ENCODE measurements around the gene TGFBI.

TGFBI gene

DNA sequence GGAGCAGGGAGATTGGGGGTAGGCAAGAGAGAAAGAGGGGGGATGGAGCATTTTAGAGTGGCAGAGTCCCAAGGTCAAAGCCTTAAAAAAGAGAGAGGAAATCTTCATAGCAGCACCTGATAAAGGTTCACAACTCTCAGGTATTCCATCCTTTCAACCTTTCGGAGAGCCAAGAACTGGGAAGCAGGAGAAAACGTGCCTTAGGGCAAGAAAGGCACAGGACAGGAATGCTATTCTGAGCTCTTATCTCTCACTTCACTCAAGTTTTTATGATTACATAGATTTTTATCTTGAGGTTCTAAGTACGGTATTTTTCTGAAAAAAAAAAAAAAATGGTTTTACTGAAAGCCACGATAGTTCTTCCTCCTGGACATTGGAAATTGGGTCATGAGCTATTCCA is 69.4 kb downstream of the TGFBI start:
- no peak for DNase-seq

DNA sequence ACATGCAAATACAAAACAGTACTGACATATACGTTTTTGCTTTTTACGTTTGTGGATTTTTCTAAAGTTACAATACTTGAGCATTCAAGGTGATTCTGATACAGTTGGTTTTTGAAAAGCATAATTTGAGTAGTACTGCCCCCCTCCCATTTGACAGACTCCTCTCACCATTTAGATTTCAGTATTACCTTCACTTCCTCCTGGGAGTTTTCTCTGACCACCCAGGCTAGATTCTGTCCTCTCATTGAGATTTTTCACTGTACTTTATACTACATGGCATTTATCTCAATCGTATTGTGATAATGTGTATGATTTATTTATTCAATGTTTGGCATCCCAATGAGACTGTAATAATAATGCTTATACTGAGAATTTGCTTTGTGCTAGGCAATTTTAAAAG is 71.1 kb downstream of the TGFBI start:
- no peak for DNase-seq

DNA sequence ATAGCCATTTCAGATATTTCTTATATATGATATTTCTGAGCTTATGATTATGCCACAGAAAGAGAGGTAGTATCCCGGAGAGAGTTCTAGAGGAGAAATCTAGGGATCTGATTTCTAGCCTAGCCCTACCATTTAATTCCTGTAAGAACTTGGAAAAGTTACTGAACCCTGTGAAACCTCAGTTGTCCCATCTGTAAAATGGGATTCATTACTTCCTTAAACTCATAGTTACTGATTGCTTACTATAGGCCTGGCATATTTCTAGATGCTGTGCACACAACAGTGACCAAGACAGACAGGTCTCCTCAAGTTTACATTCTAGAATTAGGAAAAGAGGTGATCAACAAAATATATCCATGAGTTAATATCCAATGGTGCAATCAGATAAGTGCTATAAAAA is 73.1 kb downstream of the TGFBI start:
- DNase-seq = no peak

DNA sequence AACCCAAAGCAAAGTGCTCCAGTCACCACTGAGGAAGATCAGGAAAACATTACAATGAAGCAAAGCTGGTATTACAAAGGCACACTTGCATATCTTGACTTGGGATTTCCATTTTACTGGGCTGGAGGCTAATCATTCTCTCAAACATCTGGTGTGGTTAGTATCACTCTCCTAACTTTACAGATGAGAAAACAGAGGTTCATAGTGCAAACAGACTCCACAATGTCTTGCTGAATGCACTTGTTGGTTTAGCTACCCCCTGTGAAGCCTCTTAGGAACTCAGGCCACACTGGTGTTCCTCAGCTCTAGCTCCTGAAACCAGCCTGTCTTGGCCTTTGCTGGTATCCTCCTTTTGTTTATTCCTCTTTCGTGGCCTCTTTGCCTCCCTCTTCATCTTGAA is 74.3 kb downstream of the TGFBI start:
- DNase-seq = no peak

DNA sequence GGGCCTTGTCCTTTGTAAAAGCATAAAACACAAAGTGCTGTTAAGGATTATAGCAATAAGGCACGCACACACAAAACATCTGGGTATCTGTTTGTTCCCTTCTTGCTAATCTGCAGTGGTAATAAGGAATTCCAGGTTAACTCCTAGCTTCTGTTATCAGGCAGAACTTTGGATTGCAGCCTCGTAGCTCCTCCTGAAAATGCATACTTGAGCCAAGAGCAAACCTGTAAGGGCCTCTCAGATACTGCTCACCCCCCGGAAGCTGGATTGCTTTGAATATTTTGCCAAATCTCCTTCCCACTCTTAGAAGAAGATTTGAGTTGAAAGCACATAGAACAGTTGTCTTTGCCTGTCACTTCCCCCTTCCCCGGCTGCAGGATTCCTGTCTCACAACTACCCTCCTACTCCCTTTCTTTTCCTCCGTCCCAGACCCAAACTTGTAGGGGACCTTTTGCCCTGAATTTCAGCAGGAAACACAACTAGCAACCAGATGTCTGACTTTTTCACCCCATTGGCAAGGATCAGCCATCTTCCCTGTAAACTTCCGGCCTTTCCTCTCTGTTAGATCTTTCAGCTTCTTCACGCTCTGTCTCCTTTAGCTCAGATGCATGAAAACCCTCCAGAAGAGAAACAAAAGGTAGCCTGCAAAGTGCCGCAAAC is 75.6 kb downstream of the TGFBI start:
- DNase-seq = no peak

DNA sequence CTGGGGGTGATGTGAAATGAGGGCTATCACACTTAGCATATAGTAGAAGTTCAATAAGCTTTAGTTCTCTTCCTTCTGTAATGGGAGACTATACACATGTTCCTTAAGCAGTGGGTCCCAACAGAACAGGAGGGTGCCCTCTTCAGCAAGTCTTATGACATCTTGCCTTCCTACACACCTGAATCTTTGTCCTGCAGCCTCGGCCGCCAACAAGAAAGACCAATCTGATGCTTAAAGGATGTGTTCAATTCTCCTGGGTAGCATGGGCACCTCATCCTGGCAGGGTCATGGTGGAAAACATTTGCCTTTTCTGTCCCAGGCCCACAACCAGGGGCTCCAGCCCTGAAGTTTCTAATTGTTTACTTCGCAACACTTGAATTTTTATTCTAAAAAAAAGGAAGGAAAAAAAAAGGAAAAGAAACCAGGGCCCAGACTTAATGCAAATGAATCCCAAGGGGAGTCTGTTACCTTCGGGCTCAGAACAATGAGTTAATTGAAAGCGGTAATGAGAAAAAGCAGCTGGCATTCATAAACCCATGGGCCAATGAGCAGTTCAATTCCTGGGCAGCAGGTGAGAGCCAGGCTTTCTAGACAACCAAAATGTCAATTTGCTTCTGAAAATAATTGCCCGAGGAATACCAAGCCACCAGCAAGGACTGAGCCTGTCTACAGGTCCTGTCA is 77.7 kb downstream of the TGFBI start:
- no peak for DNase-seq

DNA sequence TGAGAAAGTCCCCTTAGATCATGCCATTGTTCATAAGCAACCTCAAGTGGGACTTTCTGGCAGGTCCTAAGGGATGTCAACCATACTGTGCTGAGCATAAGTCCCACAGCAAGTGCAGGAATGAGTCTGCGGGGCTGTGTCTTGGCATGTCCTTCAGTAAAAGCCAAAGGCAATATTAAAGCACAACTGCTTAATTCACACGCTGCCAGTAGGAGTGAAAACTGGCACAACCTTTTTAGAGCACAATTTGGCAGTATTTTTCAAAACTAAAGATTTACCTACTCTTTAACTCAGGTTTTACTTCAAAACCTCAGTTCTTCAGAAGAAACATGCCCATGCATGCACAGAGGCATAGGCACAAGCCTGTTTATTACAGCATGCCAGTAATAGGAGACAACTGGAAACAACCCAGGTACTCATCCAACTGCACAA is 79.4 kb downstream of the TGFBI start:
- no peak for DNase-seq

DNA sequence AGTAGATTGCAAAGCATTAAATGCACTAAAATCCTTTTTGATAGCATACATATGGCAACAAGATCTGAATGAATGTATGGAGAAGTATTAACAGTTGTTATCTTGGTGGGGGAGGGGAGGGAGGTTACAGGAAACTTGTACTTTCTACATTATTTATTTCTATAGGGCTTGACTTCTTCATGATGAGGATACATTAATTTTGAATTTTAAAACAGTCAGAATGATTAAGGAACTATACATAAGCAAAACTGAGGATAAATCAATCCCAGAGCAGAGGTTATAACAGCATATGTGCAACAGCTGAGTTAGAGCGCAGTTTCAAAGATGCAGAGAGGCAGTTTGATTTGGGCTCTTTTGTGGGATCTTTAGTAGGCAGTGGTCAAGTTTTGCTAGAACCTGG is 80.0 kb downstream of the TGFBI start:
- no peak for DNase-seq

DNA sequence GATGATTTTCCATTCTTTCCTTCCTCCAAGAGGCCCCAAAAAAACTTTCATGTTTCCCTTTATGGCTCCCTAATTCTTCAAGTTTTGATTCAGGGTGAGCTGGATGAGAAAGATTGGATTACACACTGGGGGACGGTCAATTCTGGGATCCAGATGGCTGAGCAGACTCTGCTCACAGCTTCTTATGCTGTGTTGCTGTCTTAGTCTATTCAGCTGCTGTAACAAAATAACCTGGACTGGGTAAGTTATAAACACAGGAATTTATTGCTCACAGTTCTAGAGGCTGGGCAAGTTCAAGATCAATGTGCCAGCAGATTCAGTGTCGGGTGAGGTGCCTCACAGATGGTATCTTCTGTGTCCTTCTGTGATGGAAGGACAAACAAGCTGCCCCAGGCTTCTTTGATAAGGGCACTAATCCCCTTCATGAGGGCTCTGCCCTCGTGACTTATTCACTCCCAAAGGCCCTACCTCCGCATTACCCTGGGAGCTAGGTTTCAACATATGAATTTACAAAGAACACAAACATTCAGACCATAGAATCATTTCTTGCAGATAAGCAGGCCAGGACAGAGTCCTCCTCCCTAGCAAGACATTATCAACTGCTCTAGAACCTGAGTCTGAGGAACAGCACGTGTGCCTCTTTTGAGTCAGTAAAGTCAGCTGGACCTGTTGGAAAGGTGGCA is 80.8 kb downstream of the TGFBI start:
- DNase-seq = no peak
